Stomach (tissue), 9 donors: ENCODE results near the gene CBFB. TPM values are rescaled to one million over a fixed set of nuclear protein-coding genes. Genes with fewer than 3 reads are reported as not detected.

Experiments used
- DNase-seq, 2 donors: peaks; one replicate each; pipeline versions ENCODE4 v3.0.0 to v3.0.0-alpha.2; 2013 to 2019
- H3K27ac ChIP-seq, 5 donors: fragments of 200-600 bp in 4 of 5; sonication (generic) in 4 of 5; one replicate each; pipeline ENCODE4 v1.5.1; 2013 to 2019; ENCODE audit warnings: mild to moderate bottlenecking in 1 of 5, moderate library complexity in 1 of 5
- H3K27me3 ChIP-seq, 3 donors: fragments of 200-600 bp; sonication (generic); one replicate each; pipeline ENCODE4 v1.5.1; 2017 to 2019; ENCODE audit warnings: mixed run types in 1 of 3
- H3K36me3 ChIP-seq, 4 donors: fragments of 200-600 bp; sonication (generic); 1 replicate in 3 of 4; 2 replicates in 1 of 4; pipeline ENCODE4 v1.5.1; 2016 to 2019
- H3K4me1 ChIP-seq, 4 donors: fragments of 200-600 bp; sonication (generic); one replicate each; pipeline ENCODE4 v1.5.1; 2016 to 2019
- H3K4me3 ChIP-seq, 4 donors: fragments of 200-600 bp; sonication (generic) in 3 of 4; one replicate each; pipeline ENCODE4 v1.5.1; 2016 to 2019; ENCODE audit warnings: mild to moderate bottlenecking in 1 of 4
- H3K9me3 ChIP-seq, 4 donors: fragments of 200-600 bp; sonication (generic); one replicate each; pipeline ENCODE4 v1.5.1; 2016 to 2019
- CTCF ChIP-seq, 7 experiments: fragments of 450-650 bp in 4 of 7; fragments of 200-600 bp in 3 of 7; sonication (generic) in 3 of 7; IDR thresholded peaks; one replicate each; pipeline ENCODE4 v1.5.1; 2016 to 2019; ENCODE audit warnings: antibody characterized with exemption in 7 of 7, control low read depth in 2 of 7, mild to moderate bottlenecking in 1 of 7
- EP300 ChIP-seq: sonication (generic); formaldehyde crosslinking; IDR thresholded peaks from one replicate; pipeline ENCODE4 v1.6.1; 2017; ENCODE audit warnings: antibody characterized with exemption
- POLR2A ChIP-seq, 4 donors: fragments of 450-650 bp; IDR thresholded peaks; one replicate each; pipeline ENCODE4 v1.6.1; 2016; ENCODE audit warnings: antibody characterized with exemption in 4 of 4, control low read depth in 2 of 4, mild to moderate bottlenecking in 1 of 4, moderate library complexity in 1 of 4
- POLR2AphosphoS5 ChIP-seq, 3 donors: sonication (generic); formaldehyde crosslinking; IDR thresholded peaks; one replicate each; pipeline ENCODE4 v1.6.1; 2016; ENCODE audit warnings: antibody characterized with exemption in 3 of 3
- WGBS, 5 donors: extraction: QIAGEN DNeasy Blood & Tissue Kit in 3 of 5; methylation state at CpG; one replicate each; pipeline versions ENCODE4 v1.1.5 to v1.1.7; 2013 to 2018; 5-methylcytosine and 5-hydroxymethylcytosine counted together
- intact Hi-C: fragments of 100-400 bp; cut with DNase I; formaldehyde crosslinking; loops from one replicate; pipeline ENCODE4 v1.15.1; 2023; ENCODE audit warnings: low total_unique reads
- polyA plus RNA-seq, 3 donors: library from polyadenylated mRNA; stranded (reverse); fragments of 200-250 nt; gene quantifications; one replicate each; pipeline ENCODE4 v1.2.3, GENCODE V29; 2013
- total RNA-seq, 5 donors: library from RNA; depleted of rRNA; stranded (reverse); fragments of >200 nt; gene quantifications; one replicate each; pipeline versions ENCODE4 v1.1.0 to v1.2.3, GENCODE V29; 2014 to 2016
- donor health status: healthy with polysubstance abuse.
- donor health status: Bipolar disorder and iron deficiency.
- donor health status: healthy.

Gene CBFB
- total and polyA plus RNA-seq, 8 donors, result 4.1 to 68.1 (median 17.6) TPM

- Histone ChIP-seq H3K27me3 (no peaks in the 10 kb centered on the region), H3K4me1 (peaks cover 11 to 30% (median 18%) of the 10 kb centered on the region in 4 donors), H3K4me3 (no peak overlapping the region), H3K36me3 (peaks cover 0 to 5% (median under 1%) of the 10 kb centered on the region in 4 donors), H3K27ac (no peak overlapping the region), H3K9me3 (no peaks in the 10 kb centered on the region)
- intact Hi-C loops, result no loop called here
- TF ChIP-seq EP300 (no peak), POLR2AphosphoS5 (IDR thresholded peaks at IDR 0.05) (no peak), CTCF (IDR thresholded peaks at IDR 0.05) (no peak), POLR2A (IDR thresholded peaks at IDR 0.05) (no peak)
- 37 to 67% (median 49%) methylated on average over 4 to 5 of the region's 5 CpGs for WGBS, 5 donors
- DNase-seq, result no peak
Observed at GRCh38 chr16:67105881-67106280, 76.9 kb downstream of the CBFB start.

DNA sequence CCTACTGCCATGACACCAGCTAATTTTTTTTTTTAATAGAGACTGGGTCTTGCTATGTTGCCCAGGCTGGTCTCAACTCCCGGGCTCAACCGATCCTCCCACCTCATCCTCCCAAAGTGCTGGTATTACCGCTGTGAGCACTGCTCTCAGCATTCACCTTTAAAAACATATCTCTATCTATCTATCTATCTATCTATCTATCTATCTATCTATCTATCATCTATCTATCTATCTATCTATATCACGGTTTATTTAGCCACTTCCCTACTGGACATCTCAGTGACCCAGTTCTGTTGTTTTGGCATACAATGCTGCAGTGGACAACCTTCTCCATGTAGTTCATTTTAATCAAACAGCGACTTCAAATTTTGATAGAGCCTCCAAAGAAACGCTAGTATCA is 79.5 kb downstream of the CBFB start:
- Histone ChIP-seq H3K27me3 (no peaks in the 10 kb centered on the region), H3K9me3 (no peaks in the 10 kb centered on the region), H3K4me1 (peaks cover 24 to 56% (median 35%) of the 10 kb centered on the region in 4 donors), H3K27ac (no peak overlapping the region), H3K4me3 (no peak overlapping the region), H3K36me3 (peaks cover 0 to 2% (median 0%) of the 10 kb centered on the region in 4 donors)
- DNase-seq, result no peak
- 90 to 98% (median 94%) methylated on average over 6 of the region's 6 CpGs for WGBS, 5 donors
- intact Hi-C loops, result no loop called here
- TF ChIP-seq CTCF (IDR thresholded peaks at IDR 0.05) (no peak), POLR2A (IDR thresholded peaks at IDR 0.05) (no peak), EP300 (no peak), POLR2AphosphoS5 (IDR thresholded peaks at IDR 0.05) (no peak)

GRCh38 chr16:67108931-67109406 is 80.0 kb downstream of the CBFB start:
- H3K27me3 ChIP-seq, result no peaks in the 10 kb centered on the region
- no peaks in the 10 kb centered on the region for H3K9me3 ChIP-seq
- peaks cover 0 to 2% (median 0%) of the 10 kb centered on the region in 4 donors for H3K36me3 ChIP-seq
- H3K4me1 ChIP-seq, result peaks cover 24 to 60% (median 37%) of the 10 kb centered on the region in 4 donors
- peak overlapping the region; percentile 73 to 99 (median 92) for H3K4me3 ChIP-seq
- H3K27ac ChIP-seq, result peak overlapping the region in 4 of 5 donors; percentile 78 to 87 (median 80)
- WGBS, 5 donors, result 72 to 77% (median 74%) methylated on average over 15 to 18 of the region's 18 CpGs
- intact Hi-C loops, result no loop called here
- TF ChIP-seq CTCF (IDR thresholded peaks at IDR 0.05) (no peak), POLR2AphosphoS5 (IDR thresholded peaks at IDR 0.05) (no peak), POLR2A (IDR thresholded peaks at IDR 0.05) (no peak), EP300 (no peak)
- DNase-seq, result no peak

DNA sequence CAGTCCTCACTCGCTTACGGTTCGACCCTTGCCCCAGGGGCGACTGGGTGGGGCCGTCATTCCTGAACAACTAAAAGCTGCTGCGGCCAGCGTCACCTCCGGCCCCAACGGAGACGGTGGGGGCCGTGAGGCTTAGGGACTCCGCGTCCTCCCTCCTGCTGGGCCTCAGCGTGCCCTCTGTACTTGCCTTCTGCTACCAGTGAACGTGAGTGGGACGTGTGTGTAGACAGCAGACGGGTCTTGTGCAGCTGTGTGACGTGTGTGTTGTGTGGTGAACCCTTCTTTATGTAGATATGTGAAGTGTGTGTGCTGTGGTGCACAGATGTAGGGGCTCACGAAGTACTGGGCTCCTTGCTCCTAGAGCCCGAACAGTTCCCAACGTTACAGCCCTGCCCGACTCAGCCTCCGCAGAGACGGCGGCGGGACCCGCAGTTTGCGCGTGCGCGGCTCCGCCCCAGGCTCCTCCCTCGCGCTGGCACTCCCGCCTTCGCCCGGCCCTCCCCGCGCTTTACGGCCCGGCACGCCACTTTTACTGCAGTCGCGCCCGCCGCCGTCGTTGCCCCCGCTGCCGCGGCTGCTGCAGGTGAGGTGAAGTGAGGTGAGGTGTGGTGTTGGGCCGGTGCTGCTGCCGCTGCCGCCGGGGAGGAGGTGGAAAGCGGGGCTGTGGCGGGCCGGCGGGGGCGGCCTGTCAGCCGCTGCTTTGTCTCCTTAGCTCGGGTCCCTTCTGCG is 80.6 kb downstream of the CBFB start, which contains the start of gene PHAF1:
PHAF1 (plus strand) TSS at position 535 of the 729 bp plus-strand sequence. CDS start 235 bp downstream, outside the sequence.
- intact Hi-C loops, result no loop called here
- H3K27me3 ChIP-seq, result no peaks in the 10 kb centered on the region
- peaks cover 24 to 63% (median 36%) of the 10 kb centered on the region in 4 donors for H3K4me1 ChIP-seq
- TF ChIP-seq POLR2AphosphoS5 (IDR thresholded peaks at IDR 0.05) (peak; percentile 79 to 94 (median 83)), EP300 (no peak)
- peak; percentile 96 to 98 for DNase-seq
- WGBS, 5 donors, result 0 to 3% (median 1%) methylated on average over 37 to 63 of the region's 63 CpGs
- peaks cover 0 to 2% (median 0%) of the 10 kb centered on the region in 4 donors for H3K36me3 ChIP-seq
- H3K27ac ChIP-seq, result peak within 1 kb of the TSS; percentile 68 to 87 (median 79)
- H3K9me3 ChIP-seq, result no peaks in the 10 kb centered on the region
- peak within 1 kb of the TSS; percentile 73 to 99 (median 92) for H3K4me3 ChIP-seq
